CD4-positive, alpha-beta memory T cell (primary cell): Measurements from ENCODE around the gene LEMD2. TPM values are rescaled to one million over a fixed set of nuclear protein-coding genes. Genes with fewer than 3 reads are reported as not detected.
A peak's percentile ranks its signal among the peaks of the same experiment; 100 is the strongest.

Source experiments
- CTCF ChIA-PET: fragments of 350-600 bp; sonication (Branson Sonifier 250); formaldehyde crosslinking; loops from one replicate; lab custom pipeline; 2021; ENCODE audit warnings: inconsistent platforms; ENCODE audit not compliant: partially characterized antibody; lab: Charles Lee
- POLR2A ChIA-PET: fragments of 350-600 bp; sonication (Branson Sonifier 250); formaldehyde crosslinking; loops from one replicate; lab custom pipeline; 2021; ENCODE audit not compliant: partially characterized antibody; lab: Charles Lee
- DNase-seq, 5 donors: peaks; one replicate each; pipeline versions ENCODE4 v3.0.0 to v3.0.0-alpha.2; 2020 to 2022; ENCODE audit warnings: mixed read lengths in 1 of 5
- H3K27ac ChIP-seq: one replicate; pipeline ENCODE4 v1.7.0; 2013; ENCODE audit warnings: low read depth, low read length
- H3K27me3 ChIP-seq: 2 replicates; pipeline ENCODE4 v1.7.0; 2013; ENCODE audit warnings: mild to moderate bottlenecking, low read length, moderate library complexity; ENCODE audit not compliant: insufficient read depth
- H3K36me3 ChIP-seq: 2 replicates; pipeline ENCODE4 v1.7.0; 2013; ENCODE audit warnings: mild to moderate bottlenecking, low read length, moderate library complexity; ENCODE audit not compliant: insufficient read depth
- H3K4me1 ChIP-seq: 2 replicates; pipeline ENCODE4 v1.7.0; 2013; ENCODE audit warnings: mild to moderate bottlenecking, low read length, moderate library complexity; ENCODE audit not compliant: insufficient read depth
- H3K4me3 ChIP-seq, 2 donors: one replicate each; pipeline ENCODE4 v1.7.0; 2013; ENCODE audit warnings: low read length in 2 of 2, mild to moderate bottlenecking in 1 of 2
- H3K9me3 ChIP-seq, 2 donors: one replicate each; pipeline ENCODE4 v1.7.0; 2013; ENCODE audit warnings: low read length in 2 of 2, control low read depth in 1 of 2; ENCODE audit not compliant: control insufficient read depth in 1 of 2
- H3K27ac Mint-ChIP-seq, 7 donors: one replicate each; pipeline ENCODE4 v1.8.0; 2020 to 2021; ENCODE audit warnings: mixed read lengths in 7 of 7, mild to moderate bottlenecking in 6 of 7, inconsistent platforms in 3 of 7, moderate library complexity in 3 of 7
- H3K27me3 Mint-ChIP-seq, 2 donors: one replicate each; pipeline ENCODE4 v1.8.0; 2020 to 2021; ENCODE audit warnings: mixed read lengths in 2 of 2
- H3K36me3 Mint-ChIP-seq, 2 donors: one replicate each; pipeline ENCODE4 v1.8.0; 2020 to 2021; ENCODE audit warnings: mixed read lengths in 2 of 2, inconsistent platforms in 1 of 2, mild to moderate bottlenecking in 1 of 2
- H3K4me1 Mint-ChIP-seq, 4 donors: one replicate each; pipeline ENCODE4 v1.8.0; 2020 to 2021; ENCODE audit warnings: mixed read lengths in 4 of 4, mild to moderate bottlenecking in 1 of 4
- H3K4me3 Mint-ChIP-seq, 8 donors: one replicate each; pipeline ENCODE4 v1.8.0; 2020 to 2021; ENCODE audit warnings: mixed read lengths in 8 of 8, mild to moderate bottlenecking in 7 of 8, moderate library complexity in 6 of 8, inconsistent platforms in 3 of 8
- H3K9me3 Mint-ChIP-seq, 8 donors: one replicate each; pipeline ENCODE4 v1.8.0; 2020 to 2021; ENCODE audit warnings: mixed read lengths in 8 of 8, mild to moderate bottlenecking in 5 of 8, inconsistent platforms in 3 of 8, moderate library complexity in 1 of 8
- intact Hi-C: fragments of 100-400 bp; cut with micrococcal nuclease; formaldehyde crosslinking; loops from one replicate; pipeline ENCODE4 v1.15.1; 2023
- polyA plus RNA-seq, 2 donors: library from polyadenylated mRNA; unstranded; fragments of 300-500 nt; fragmentation: Illumina TruSeq; gene quantifications; one replicate each; pipeline ENCODE4 v1.2.3, GENCODE V29; 2021
- total RNA-seq, 2 experiments: library from RNA; stranded (reverse); gene quantifications; one replicate each; pipeline ENCODE4 v1.2.3, GENCODE V29; 2021

Gene LEMD2
- total and polyA plus RNA-seq, 4 experiments from 2014 or later: 13.5 to 126 (median 80.1) TPM

DNA sequence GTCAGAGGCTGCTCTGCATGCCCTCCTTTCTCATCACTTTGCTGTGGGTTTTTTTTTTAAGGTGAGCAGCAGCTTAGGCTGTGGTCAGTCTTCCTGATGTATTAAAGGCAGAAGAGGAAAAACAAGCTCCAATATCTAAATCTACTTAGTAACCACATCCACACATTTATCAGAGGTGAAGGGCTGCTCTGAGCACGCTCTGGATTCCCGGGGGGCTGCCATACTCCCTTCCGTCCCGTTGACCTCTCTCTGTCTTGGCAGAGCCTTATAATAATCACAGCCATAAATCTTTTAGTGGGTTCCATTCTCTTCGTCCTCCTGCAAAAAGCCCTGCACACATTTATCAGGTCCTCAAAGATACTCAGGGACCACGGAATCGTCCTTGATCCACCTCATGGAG is 2.7 kb upstream of the LEMD2 start:
- DNase-seq: no peak
- Mint-ChIP-seq H3K27me3 (peaks cover 0 to 5% of the 10 kb centered on the region in 2 donors), H3K9me3 (no peaks in the 10 kb centered on the region), H3K27ac (peak overlapping the region in 1 of 7 donors; percentile 63), H3K4me1 (peaks cover 17 to 26% (median 22%) of the 10 kb centered on the region in 4 donors), H3K4me3 (peak overlapping the region in 1 of 8 donors; percentile 77), H3K36me3 (peaks cover 0 to 15% of the 10 kb centered on the region in 2 donors)
- no peak overlapping the region for H3K4me3 ChIP-seq
- ChIA-PET POLR2A (interaction anchor here (1.0 kb wide), 1 partner anchor 64 kb away, joined by 3 read pairs; no protein-coding TSS in a partner anchor), CTCF (interaction anchor here (1.2 to 1.4 kb wide), 2 partner anchors 18 to 80 kb away, joined by 3 to 4 read pairs; no protein-coding TSS in a partner anchor)
- H3K4me1 ChIP-seq: peaks cover 19% of the 10 kb centered on the region
- H3K36me3 ChIP-seq: no peaks in the 10 kb centered on the region
- no peaks in the 10 kb centered on the region for H3K27me3 ChIP-seq
- intact Hi-C loops: no loop called here
- no peaks in the 10 kb centered on the region for H3K9me3 ChIP-seq
- no peak overlapping the region for H3K27ac ChIP-seq

DNA sequence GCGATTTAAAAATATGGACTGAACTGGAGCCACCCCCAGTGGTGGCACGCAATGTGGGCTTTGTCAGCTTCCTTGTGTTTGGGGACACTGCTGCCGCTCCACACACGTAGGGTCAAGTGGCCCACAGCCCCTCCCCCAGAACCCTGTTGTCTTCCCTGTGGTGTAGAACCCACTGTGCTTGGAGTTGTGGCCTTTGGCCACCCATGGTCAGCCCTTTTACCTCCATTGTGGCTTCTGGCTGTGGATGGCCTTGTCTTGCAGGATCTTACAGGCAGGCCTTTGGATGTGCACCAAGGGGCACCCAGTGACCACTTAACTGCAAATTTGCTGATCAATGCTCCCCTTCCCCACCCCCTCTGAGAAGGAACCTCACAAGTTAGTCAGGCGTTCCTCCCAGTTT is 2.0 kb upstream of the LEMD2 start:
- ChIA-PET CTCF (interaction anchor here (1.2 to 1.4 kb wide), 2 partner anchors 17 to 79 kb away, joined by 3 to 4 read pairs; no protein-coding TSS in a partner anchor), POLR2A (no interaction called here)
- intact Hi-C loops: no loop called here

DNA sequence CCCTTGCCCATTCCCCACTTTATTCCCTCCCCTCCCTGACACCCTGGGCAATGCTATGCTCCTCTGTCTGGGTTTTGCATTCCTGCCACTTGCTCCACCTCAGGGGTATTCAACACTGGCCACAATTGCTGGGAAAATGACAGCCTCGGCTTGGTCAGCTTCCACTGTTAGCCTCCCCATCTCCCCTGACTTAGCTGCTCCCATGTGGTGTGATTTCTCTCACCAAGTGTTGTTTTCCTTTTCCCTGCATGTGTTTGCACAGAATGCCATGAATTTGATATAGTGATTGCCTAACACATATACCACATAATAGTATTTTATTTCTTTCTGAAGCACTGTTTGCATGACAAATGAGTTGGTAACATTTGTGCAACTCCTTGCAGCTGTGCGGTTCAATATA is 1.4 kb upstream of the LEMD2 start:
- H3K36me3 Mint-ChIP-seq: peaks cover 8 to 27% of the 10 kb centered on the region in 2 donors
- no peaks in the 10 kb centered on the region for H3K9me3 ChIP-seq
- H3K36me3 ChIP-seq: peaks cover 10% of the 10 kb centered on the region
- no peak for DNase-seq
- peak overlapping the region in 5 of 8 donors; percentile 38 to 67 (median 47) for H3K4me3 Mint-ChIP-seq
- H3K27ac Mint-ChIP-seq: peak overlapping the region in 1 of 7 donors; percentile 16
- no peak overlapping the region for H3K4me3 ChIP-seq
- H3K27me3 ChIP-seq: no peaks in the 10 kb centered on the region
- intact Hi-C loops: no loop called here
- peaks cover 31% of the 10 kb centered on the region for H3K4me1 ChIP-seq
- H3K27ac ChIP-seq: no peak overlapping the region
- H3K9me3 Mint-ChIP-seq: no peaks in the 10 kb centered on the region
- ChIA-PET POLR2A (no interaction called here), CTCF (interaction anchor here (1.2 kb wide), 1 partner anchor 17 kb away, joined by 3 read pairs; no protein-coding TSS in a partner anchor)
- peaks cover 29 to 39% (median 33%) of the 10 kb centered on the region in 4 donors for H3K4me1 Mint-ChIP-seq
- peaks cover 0 to 5% of the 10 kb centered on the region in 2 donors for H3K27me3 Mint-ChIP-seq

More for the DNA sequence above, 2.0 kb upstream of the LEMD2 start:
- Histone ChIP-seq H3K36me3 (peaks cover 4% of the 10 kb centered on the region), H3K27me3 (no peaks in the 10 kb centered on the region), H3K4me1 (peaks cover 26% of the 10 kb centered on the region), H3K9me3 (no peaks in the 10 kb centered on the region), H3K4me3 (no peak overlapping the region), H3K27ac (no peak overlapping the region)
- DNase-seq: no peak
- H3K27ac Mint-ChIP-seq: peak overlapping the region in 1 of 7 donors; percentile 16
- peaks cover 0 to 5% of the 10 kb centered on the region in 2 donors for H3K27me3 Mint-ChIP-seq
- H3K4me3 Mint-ChIP-seq: no peak overlapping the region
- peaks cover 24 to 34% (median 29%) of the 10 kb centered on the region in 4 donors for H3K4me1 Mint-ChIP-seq
- peaks cover 5 to 22% of the 10 kb centered on the region in 2 donors for H3K36me3 Mint-ChIP-seq
- H3K9me3 Mint-ChIP-seq: no peaks in the 10 kb centered on the region

DNA sequence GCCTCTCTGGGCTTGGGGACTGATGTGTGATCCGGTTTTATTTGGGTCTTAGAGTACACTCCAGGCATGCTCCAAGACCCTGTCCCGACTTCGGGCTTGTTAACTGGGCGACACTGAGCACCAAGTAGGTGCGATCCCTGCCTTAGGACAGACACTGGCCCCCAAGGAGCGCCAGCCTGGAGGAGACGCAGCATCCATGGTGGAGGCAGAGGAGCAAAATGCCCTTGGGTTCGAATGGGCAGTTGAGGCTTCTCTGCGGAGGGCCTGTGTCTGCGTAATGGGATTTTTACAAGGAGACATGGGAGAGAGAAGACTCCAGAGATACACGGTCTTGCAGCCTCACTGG is 593 bp upstream of the LEMD2 start:
- H3K9me3 Mint-ChIP-seq: no peaks in the 10 kb centered on the region
- H3K27ac Mint-ChIP-seq: peak overlapping the region in 6 of 7 donors; percentile 44 to 90 (median 74)
- POLR2A ChIA-PET: interaction anchor here (1.0 to 3.0 kb wide), 9 partner anchors 12 to 434 kb away, joined by 3 to 35 read pairs (median 5); partner anchors contain the start of gene ITPR3
- no peaks in the 10 kb centered on the region for H3K27me3 ChIP-seq
- H3K4me3 Mint-ChIP-seq: peak overlapping the region; percentile 70 to 87 (median 80)
- peaks cover 18% of the 10 kb centered on the region for H3K36me3 ChIP-seq
- H3K4me1 ChIP-seq: peaks cover 40% of the 10 kb centered on the region
- H3K4me3 ChIP-seq: no peak overlapping the region
- DNase-seq: no peak
- H3K9me3 ChIP-seq: no peaks in the 10 kb centered on the region
- H3K36me3 Mint-ChIP-seq: peaks cover 17 to 36% of the 10 kb centered on the region in 2 donors
- H3K27me3 Mint-ChIP-seq: peaks cover 0 to 5% of the 10 kb centered on the region in 2 donors
- peaks cover 35 to 47% (median 41%) of the 10 kb centered on the region in 4 donors for H3K4me1 Mint-ChIP-seq
- H3K27ac ChIP-seq: no peak overlapping the region
- CTCF ChIA-PET: interaction anchor here (5.8 kb wide), 1 partner anchor 19 kb away, joined by 31 read pairs; no protein-coding TSS in a partner anchor
- intact Hi-C loops: loop anchor here (1.0 to 2.0 kb wide), 4 partner anchors 67 to 637 kb away; partner anchors contain the start of genes RPS10 and UQCC2

DNA sequence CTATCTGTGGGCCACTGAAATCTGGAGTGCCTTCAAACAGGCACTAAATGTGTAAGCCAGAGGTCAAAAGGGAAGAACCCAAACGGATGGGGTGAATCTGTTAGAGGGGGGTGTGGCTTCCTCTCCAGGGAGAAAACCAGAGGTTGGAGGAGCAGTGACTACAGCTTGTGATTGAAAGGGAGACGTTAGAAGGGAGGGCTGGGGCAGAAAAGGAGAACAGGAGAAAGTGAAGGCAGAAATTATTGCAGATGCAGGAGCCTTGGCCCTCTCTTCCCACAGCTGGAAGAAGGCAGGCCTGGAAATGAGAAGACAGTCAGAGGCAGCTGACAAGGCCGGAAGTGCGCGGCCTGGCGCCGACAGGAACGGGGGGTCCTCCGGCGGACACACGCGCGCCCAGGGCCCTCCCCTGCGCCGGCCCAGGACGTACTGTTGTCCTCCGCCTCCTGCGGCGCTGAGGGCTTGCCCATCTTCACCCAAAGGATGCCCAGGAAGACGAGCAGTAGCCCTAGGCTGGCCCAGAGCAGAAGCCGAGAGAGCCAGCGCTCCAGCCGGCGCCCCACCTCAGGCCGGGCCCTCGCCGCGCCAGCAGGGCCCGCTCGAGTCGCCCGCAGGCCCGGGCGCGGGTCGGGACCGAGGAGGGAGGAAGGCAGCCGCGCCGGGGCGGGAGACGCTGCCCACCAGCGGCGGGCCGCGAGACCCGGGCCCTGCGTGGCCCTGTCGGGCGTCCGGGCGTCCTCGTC is 806 bp downstream of the LEMD2 start:
- CTCF ChIA-PET: interaction anchor here (0.8 to 5.8 kb wide), 6 partner anchors 12 to 237 kb away, joined by 3 to 31 read pairs (median 4); partner anchors contain the start of gene UQCC2
- H3K4me1 ChIP-seq: peaks cover 46% of the 10 kb centered on the region
- Mint-ChIP-seq H3K4me1 (peaks cover 35 to 61% (median 48%) of the 10 kb centered on the region in 4 donors), H3K36me3 (peaks cover 27 to 48% of the 10 kb centered on the region in 2 donors), H3K27ac (peak overlapping the region; percentile 90 to 100 (median 99)), H3K4me3 (peak overlapping the region; percentile 90 to 100 (median 98)), H3K9me3 (no peaks in the 10 kb centered on the region), H3K27me3 (no peaks in the 10 kb centered on the region)
- H3K27me3 ChIP-seq: no peaks in the 10 kb centered on the region
- no peaks in the 10 kb centered on the region for H3K9me3 ChIP-seq
- H3K4me3 ChIP-seq: peak overlapping the region; percentile 48 to 77
- H3K27ac ChIP-seq: peak overlapping the region; percentile 90
- DNase-seq: peak; percentile 31 to 77 (median 57)
- intact Hi-C loops: loop anchor here (2.0 kb wide), 2 partner anchors 69 to 639 kb away; partner anchors contain the start of gene RPS10
- H3K36me3 ChIP-seq: peaks cover 29% of the 10 kb centered on the region
- POLR2A ChIA-PET: interaction anchor here (0.6 to 3.0 kb wide), 19 partner anchors 10 to 884 kb away, joined by 3 to 35 read pairs (median 4); partner anchors contain the start of genes GRM4 and ITPR3

DNA sequence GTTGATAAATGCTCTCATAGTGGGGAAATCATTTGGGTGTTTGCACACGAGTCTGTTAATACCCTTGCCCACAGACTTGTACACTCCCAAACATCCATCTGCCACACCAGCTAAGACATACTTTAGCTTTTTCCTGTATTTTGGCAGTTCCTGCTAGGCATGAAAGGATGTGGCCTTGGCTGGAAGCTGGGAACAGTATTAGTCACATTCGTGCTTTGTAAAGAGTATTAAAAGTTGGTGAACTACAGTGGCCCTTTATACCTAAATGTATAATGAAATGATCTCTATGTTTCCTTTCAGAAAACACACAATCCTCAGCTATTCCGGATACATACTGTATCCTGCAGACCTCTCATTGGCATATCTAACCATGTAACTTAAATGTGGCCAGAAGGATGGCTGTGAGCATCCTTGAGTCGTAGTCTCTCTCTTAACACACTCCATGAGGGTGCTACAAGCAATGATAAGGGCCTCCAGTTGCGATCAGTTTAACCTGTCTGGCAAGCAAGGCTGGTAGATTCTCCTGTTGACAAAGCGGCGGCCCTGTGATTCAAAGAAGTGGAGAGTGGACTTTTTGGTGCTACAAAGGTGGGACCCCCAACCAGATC is 1.5 kb downstream of the LEMD2 start:
- Mint-ChIP-seq H3K27ac (peak overlapping the region; percentile 90 to 100 (median 99)), H3K4me1 (peaks cover 36 to 63% (median 50%) of the 10 kb centered on the region in 4 donors), H3K36me3 (peaks cover 32 to 55% of the 10 kb centered on the region in 2 donors), H3K4me3 (peak overlapping the region; percentile 90 to 100 (median 98)), H3K9me3 (no peaks in the 10 kb centered on the region), H3K27me3 (no peaks in the 10 kb centered on the region)
- DNase-seq: no peak
- Histone ChIP-seq H3K9me3 (no peaks in the 10 kb centered on the region), H3K27ac (peak overlapping the region; percentile 90), H3K4me3 (peak overlapping the region; percentile 48 to 77), H3K4me1 (peaks cover 46% of the 10 kb centered on the region), H3K36me3 (peaks cover 36% of the 10 kb centered on the region), H3K27me3 (no peaks in the 10 kb centered on the region)
- intact Hi-C loops: no loop called here
- ChIA-PET CTCF (interaction anchor here (0.8 to 5.8 kb wide), 6 partner anchors 11 to 237 kb away, joined by 3 to 31 read pairs (median 4); partner anchors contain the start of gene UQCC2), POLR2A (interaction anchor here (0.6 to 3.0 kb wide), 13 partner anchors 10 to 885 kb away, joined by 3 to 35 read pairs (median 4); partner anchors contain the start of gene GRM4)
